H9 (cell line): ENCODE results near the gene STARD10. TPM values are rescaled to one million over a fixed set of nuclear protein-coding genes. Genes with fewer than 3 reads are reported as not detected.

Source experiments
- DNase-seq: peaks from one replicate; pipeline ENCODE4 v3.0.0-alpha.2; 2017
- H2AFZ ChIP-seq: one replicate; pipeline ENCODE4 v1.6.1; 2013; ENCODE audit warnings: mild to moderate bottlenecking, low read length, control low read depth, moderate library complexity
- H2AK5ac ChIP-seq: 2 replicates; pipeline ENCODE4 v1.6.1; 2013; ENCODE audit warnings: low read length, control low read depth, mixed read lengths; ENCODE audit not compliant: insufficient read length
- H2BK120ac ChIP-seq: one replicate; pipeline ENCODE4 v1.6.1; 2013; ENCODE audit warnings: low read depth, mild to moderate bottlenecking, low read length, control low read depth, inconsistent platforms; ENCODE audit not compliant: poor library complexity, severe bottlenecking
- H2BK12ac ChIP-seq: 2 replicates; pipeline ENCODE4 v1.6.1; 2013; ENCODE audit warnings: low read length, control low read depth, mixed read lengths, low read depth; ENCODE audit not compliant: insufficient read length
- H2BK15ac ChIP-seq: 2 replicates; pipeline ENCODE4 v1.6.1; 2013; ENCODE audit warnings: low read depth, low read length, control low read depth
- H2BK20ac ChIP-seq: one replicate; pipeline ENCODE4 v1.6.1; 2013; ENCODE audit warnings: low read depth, mild to moderate bottlenecking, low read length, control low read depth, inconsistent platforms; ENCODE audit not compliant: poor library complexity, severe bottlenecking
- H2BK5ac ChIP-seq: 2 replicates; pipeline ENCODE4 v1.6.1; 2013; ENCODE audit warnings: low read length, control low read depth, mixed read lengths; ENCODE audit not compliant: insufficient read length
- H3K14ac ChIP-seq: 2 replicates; pipeline ENCODE4 v1.6.1; 2013; ENCODE audit warnings: low read length, control low read depth; ENCODE audit not compliant: insufficient read depth
- H3K18ac ChIP-seq: 2 replicates; pipeline ENCODE4 v1.6.1; 2013; ENCODE audit warnings: low read depth, mild to moderate bottlenecking, mixed read lengths, low read length, control low read depth; ENCODE audit not compliant: insufficient read length
- H3K23ac ChIP-seq: 2 replicates; pipeline ENCODE4 v1.6.1; 2013; ENCODE audit warnings: low read length, control low read depth, mixed read lengths, low read depth; ENCODE audit not compliant: insufficient read length
- H3K23me2 ChIP-seq: 2 replicates; pipeline ENCODE4 v1.6.1; 2013; ENCODE audit warnings: low read depth, mild to moderate bottlenecking, mixed read lengths, low read length, control low read depth; ENCODE audit not compliant: insufficient read length, poor library complexity, severe bottlenecking
- H3K27ac ChIP-seq: 2 replicates; pipeline ENCODE4 v1.5.1; 2013; ENCODE audit warnings: low read length, control low read depth, mixed read lengths, low read depth; ENCODE audit not compliant: insufficient read length
- H3K27me3 ChIP-seq: 2 replicates; pipeline ENCODE4 v1.6.1; 2013; ENCODE audit warnings: low read length, control low read depth, inconsistent platforms; ENCODE audit not compliant: insufficient read depth
- H3K4ac ChIP-seq: 2 replicates; pipeline ENCODE4 v1.6.1; 2013; ENCODE audit warnings: low read depth, mild to moderate bottlenecking, control low read depth, inconsistent platforms, low read length, moderate library complexity
- H3K4me1 ChIP-seq: 2 replicates; pipeline ENCODE4 v1.6.1; 2013; ENCODE audit warnings: low read length, control low read depth, inconsistent platforms; ENCODE audit not compliant: insufficient read depth
- H3K4me2 ChIP-seq: 2 replicates; pipeline ENCODE4 v1.6.1; 2013; ENCODE audit warnings: low read length, control low read depth, mixed read lengths; ENCODE audit not compliant: insufficient read length, insufficient read depth
- H3K56ac ChIP-seq: 2 replicates; pipeline ENCODE4 v1.6.1; 2013; ENCODE audit warnings: low read depth, mild to moderate bottlenecking, mixed read lengths, low read length, control low read depth; ENCODE audit not compliant: insufficient read length
- H3K79me1 ChIP-seq: 2 replicates; pipeline ENCODE4 v1.6.1; 2013; ENCODE audit warnings: low read depth, mild to moderate bottlenecking, moderate library complexity, low read length, control low read depth, inconsistent platforms; ENCODE audit not compliant: insufficient read depth, poor library complexity, severe bottlenecking
- H3K79me2 ChIP-seq: 2 replicates; pipeline ENCODE4 v1.6.1; 2013; ENCODE audit warnings: low read length, control low read depth, inconsistent platforms; ENCODE audit not compliant: insufficient read depth
- H3K9ac ChIP-seq: 2 replicates; pipeline ENCODE4 v1.6.1; 2013; ENCODE audit warnings: low read length, control low read depth, mixed read lengths; ENCODE audit not compliant: insufficient read length; ENCODE audit errors: extremely low read depth
- H3K9me3 ChIP-seq: one replicate; pipeline ENCODE4 v1.6.1; 2013; ENCODE audit warnings: low read depth, low read length, inconsistent platforms; ENCODE audit not compliant: control insufficient read depth
- H3T11ph ChIP-seq: one replicate; pipeline ENCODE4 v1.6.1; 2013; ENCODE audit warnings: mild to moderate bottlenecking, low read length, control low read depth, inconsistent platforms
- H4K20me1 ChIP-seq: one replicate; pipeline ENCODE4 v1.6.1; 2013; ENCODE audit not compliant: control insufficient read depth, insufficient read length, insufficient read depth
- H4K5ac ChIP-seq: 2 replicates; pipeline ENCODE4 v1.6.1; 2013; ENCODE audit warnings: low read depth, mild to moderate bottlenecking, mixed read lengths, low read length, control low read depth; ENCODE audit not compliant: insufficient read length
- H4K8ac ChIP-seq: replicated peaks from 2 replicates; pipeline ENCODE4 v1.6.1; 2013; ENCODE audit warnings: low read length, control low read depth, mixed read lengths, low read depth; ENCODE audit not compliant: insufficient read length
- H4K91ac ChIP-seq: 2 replicates; pipeline ENCODE4 v1.6.1; 2013; ENCODE audit warnings: low read depth, mild to moderate bottlenecking, moderate library complexity, mixed read lengths, low read length, control low read depth; ENCODE audit not compliant: insufficient read length
- H3K27ac Mint-ChIP-seq, 3 experiments: 2 replicates in 2 of 3; 3 replicates in 1 of 3; pipeline ENCODE4 v1.8.0; 2020 to 2021; ENCODE audit warnings: mixed read lengths in 3 of 3, mild to moderate bottlenecking in 1 of 3, moderate library complexity in 1 of 3
- H3K27me3 Mint-ChIP-seq: 2 replicates; pipeline ENCODE4 v1.8.0; 2021; ENCODE audit warnings: low read depth, mild to moderate bottlenecking, moderate library complexity, mixed read lengths
- H3K36me3 Mint-ChIP-seq, 3 experiments: 2 replicates in 2 of 3; 3 replicates in 1 of 3; pipeline ENCODE4 v1.8.0; 2020 to 2021; ENCODE audit warnings: low read depth in 3 of 3, mixed read lengths in 3 of 3; ENCODE audit not compliant: insufficient read depth in 1 of 3
- H3K4me1 Mint-ChIP-seq, 2 experiments: 2 replicates each; pipeline ENCODE4 v1.8.0; 2020; ENCODE audit warnings: mixed read lengths in 2 of 2
- H3K4me3 Mint-ChIP-seq, 2 experiments: 2 replicates in 1 of 2; 3 replicates in 1 of 2; pipeline ENCODE4 v1.8.0; 2020 to 2021; ENCODE audit warnings: mild to moderate bottlenecking in 2 of 2, mixed read lengths in 2 of 2, moderate library complexity in 1 of 2
- H3K9me3 Mint-ChIP-seq, 2 experiments: 2 replicates in 1 of 2; 3 replicates in 1 of 2; pipeline ENCODE4 v1.8.0; 2020; ENCODE audit warnings: mild to moderate bottlenecking in 2 of 2, mixed read lengths in 2 of 2, moderate library complexity in 1 of 2
- WGBS: extraction: QIAGEN DNeasy Blood & Tissue Kit; methylation state at CpG from one replicate; pipeline ENCODE4 v1.1.7; 2013; ENCODE audit warnings: missing lambda C conversion rate, low lambda C conversion rate, mixed read lengths; ENCODE audit not compliant: insufficient read length; ENCODE audit errors: extremely low coverage; 5-methylcytosine and 5-hydroxymethylcytosine counted together
- total RNA-seq: library from RNA; stranded (reverse); gene quantifications from 2 replicates; pipeline ENCODE4 v1.2.1, GENCODE V29; 2021
- TF ChIP-seq, protein P1 (sequence below): fragments of 200-600 bp; sonication (generic); conservative IDR thresholded peaks from 3 replicates; pipeline ENCODE4 v1.8.0; 2021; ENCODE audit warnings: antibody characterized with exemption, mild to moderate bottlenecking

The STARD10 gene
- total RNA-seq, 1 experiment from 2014 or later = 24.4 TPM

DNA sequence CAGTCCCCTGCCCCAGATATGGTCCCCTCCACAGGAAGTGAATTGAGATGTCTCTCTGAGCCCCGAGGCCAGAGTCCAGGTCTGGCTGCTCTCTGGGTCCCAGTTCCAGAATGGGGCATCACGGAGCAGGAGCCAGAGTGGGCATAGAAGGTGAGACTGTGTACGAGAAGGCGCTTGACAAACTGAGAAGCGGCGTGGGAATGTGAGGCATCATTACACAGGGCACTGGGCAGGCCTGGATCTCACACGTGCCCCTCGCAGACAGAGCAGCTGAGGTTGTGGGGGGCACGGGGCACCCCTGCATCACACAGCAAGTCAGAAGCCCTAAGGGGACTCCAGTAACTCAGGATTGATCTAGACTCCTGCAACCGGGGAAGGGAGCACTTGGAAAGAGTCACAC lies 9.2 kb downstream of the STARD10 start:
- H2BK20ac ChIP-seq = no peak overlapping the region
- H3K9ac ChIP-seq = no peak overlapping the region
- H4K8ac ChIP-seq = no peak overlapping the region
- H2BK15ac ChIP-seq = no peak overlapping the region
- Mint-ChIP-seq H3K27me3 (peaks cover 30% of the 10 kb centered on the region), H3K27ac (no peak overlapping the region; a peak in 1 of 7 replicates), H3K4me3 (no peak overlapping the region), H3K36me3 (no peaks in the 10 kb centered on the region), H3K9me3 (no peaks in the 10 kb centered on the region), H3K4me1 (peaks cover 34 to 39% of the 10 kb centered on the region in 2 experiments)
- no peak for DNase-seq
- no CpG with 5 or more reads among the region's 10 CpGs for WGBS
- no peak overlapping the region for H3K56ac ChIP-seq
- peaks cover 7% of the 10 kb centered on the region for H3K23me2 ChIP-seq
- no peak overlapping the region for H2BK120ac ChIP-seq
- no peak overlapping the region for H2AK5ac ChIP-seq
- no peak overlapping the region for H2BK12ac ChIP-seq
- no peak overlapping the region for H3K4ac ChIP-seq
- no peak overlapping the region for H2AFZ ChIP-seq
- no peak overlapping the region for H4K5ac ChIP-seq
- no peak overlapping the region for H3T11ph ChIP-seq
- TF ChIP-seq, protein P1, sequence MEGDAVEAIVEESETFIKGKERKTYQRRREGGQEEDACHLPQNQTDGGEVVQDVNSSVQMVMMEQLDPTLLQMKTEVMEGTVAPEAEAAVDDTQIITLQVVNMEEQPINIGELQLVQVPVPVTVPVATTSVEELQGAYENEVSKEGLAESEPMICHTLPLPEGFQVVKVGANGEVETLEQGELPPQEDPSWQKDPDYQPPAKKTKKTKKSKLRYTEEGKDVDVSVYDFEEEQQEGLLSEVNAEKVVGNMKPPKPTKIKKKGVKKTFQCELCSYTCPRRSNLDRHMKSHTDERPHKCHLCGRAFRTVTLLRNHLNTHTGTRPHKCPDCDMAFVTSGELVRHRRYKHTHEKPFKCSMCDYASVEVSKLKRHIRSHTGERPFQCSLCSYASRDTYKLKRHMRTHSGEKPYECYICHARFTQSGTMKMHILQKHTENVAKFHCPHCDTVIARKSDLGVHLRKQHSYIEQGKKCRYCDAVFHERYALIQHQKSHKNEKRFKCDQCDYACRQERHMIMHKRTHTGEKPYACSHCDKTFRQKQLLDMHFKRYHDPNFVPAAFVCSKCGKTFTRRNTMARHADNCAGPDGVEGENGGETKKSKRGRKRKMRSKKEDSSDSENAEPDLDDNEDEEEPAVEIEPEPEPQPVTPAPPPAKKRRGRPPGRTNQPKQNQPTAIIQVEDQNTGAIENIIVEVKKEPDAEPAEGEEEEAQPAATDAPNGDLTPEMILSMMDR = no peak
- H2BK5ac ChIP-seq = no peak overlapping the region
- H3K4me2 ChIP-seq = no peak overlapping the region
- no peak overlapping the region for H3K18ac ChIP-seq
- H3K9me3 ChIP-seq = no peaks in the 10 kb centered on the region
- peaks cover 4% of the 10 kb centered on the region; the same call in 1 of the 2 replicates for H3K4me1 ChIP-seq
- no peaks in the 10 kb centered on the region; the same call in 1 of the 2 replicates for H3K27me3 ChIP-seq
- H4K20me1 ChIP-seq = no peaks in the 10 kb centered on the region
- no peak overlapping the region for H4K91ac ChIP-seq
- H3K23ac ChIP-seq = no peak overlapping the region
- H3K27ac ChIP-seq = no peak overlapping the region
- no peak overlapping the region for H3K14ac ChIP-seq
- H3K79me2 ChIP-seq = no peaks in the 10 kb centered on the region
- no peaks in the 10 kb centered on the region for H3K79me1 ChIP-seq
